Activated CD8-positive, alpha-beta T cell treated with anti-CD3 and anti-CD28 coated beads for 36 hours (primary cell): Measurements from ENCODE around the gene FREY1. TPM values are rescaled to one million over a fixed set of nuclear protein-coding genes. Genes with fewer than 3 reads are reported as not detected.

Experiments used
- ATAC-seq: fragments of 200-7000 bp; cut with Tn5 transposase; one replicate; pipeline ENCODE4 v1.10.0; 2021; ENCODE audit warnings: mild to moderate bottlenecking, moderate library complexity
- CTCF ChIA-PET: fragments of 350-600 bp; sonication (Branson Sonifier 250); formaldehyde crosslinking; loops from one replicate; lab custom pipeline; 2021; ENCODE audit warnings: antibody characterized with exemption; lab: Charles Lee
- POLR2A ChIA-PET: fragments of 350-600 bp; sonication (Branson Sonifier 250); formaldehyde crosslinking; loops from one replicate; lab custom pipeline; 2021; ENCODE audit warnings: antibody characterized with exemption; lab: Charles Lee
- DNase-seq: peaks from one replicate; pipeline ENCODE4 v3.0.0-alpha.2; 2020
- H3K27ac Mint-ChIP-seq: one replicate; pipeline ENCODE4 v1.8.0; 2021; ENCODE audit warnings: mild to moderate bottlenecking, mixed read lengths
- H3K27me3 Mint-ChIP-seq: one replicate; pipeline ENCODE4 v1.8.0; 2021; ENCODE audit warnings: mixed read lengths
- H3K36me3 Mint-ChIP-seq: one replicate; pipeline ENCODE4 v1.8.0; 2021; ENCODE audit warnings: low read depth, mixed read lengths
- H3K4me1 Mint-ChIP-seq: one replicate; pipeline ENCODE4 v1.8.0; 2021; ENCODE audit warnings: low read depth, mixed read lengths
- H3K4me3 Mint-ChIP-seq: one replicate; pipeline ENCODE4 v1.8.0; 2021; ENCODE audit warnings: mild to moderate bottlenecking, moderate library complexity, mixed read lengths
- H3K9me3 Mint-ChIP-seq: one replicate; pipeline ENCODE4 v1.8.0; 2021; ENCODE audit warnings: mixed read lengths
- CTCF ChIP-seq: fragments of 200-600 bp; IDR thresholded peaks from one replicate; pipeline ENCODE4 v1.8.0; 2022; ENCODE audit warnings: antibody characterized with exemption, mild to moderate bottlenecking
- intact Hi-C: fragments of 100-400 bp; cut with micrococcal nuclease; formaldehyde crosslinking; loops from one replicate; pipeline ENCODE4 v1.10.0; 2022
- total RNA-seq, 2 experiments: library from RNA; stranded (reverse); gene quantifications; one replicate each; pipeline ENCODE4 v1.2.3, GENCODE V29; 2021

Gene FREY1
- total RNA-seq, 2 experiments from 2014 or later, result 0.43 to 0.72 TPM

- ATAC-seq, result no peak
- intact Hi-C loops, result no loop called here
- Mint-ChIP-seq H3K36me3 (no peaks in the 10 kb centered on the region), H3K4me1 (peaks cover 3% of the 10 kb centered on the region), H3K9me3 (no peaks in the 10 kb centered on the region), H3K27me3 (peaks cover 7% of the 10 kb centered on the region), H3K27ac (no peak overlapping the region), H3K4me3 (no peak overlapping the region)
- CTCF ChIA-PET, result interaction anchor here (1.1 kb wide), 1 partner anchor 17 kb away, joined by 5 read pairs; no protein-coding TSS in a partner anchor
- TF ChIP-seq CTCF, result no peak
- DNase-seq, result no peak
- POLR2A ChIA-PET, result no interaction called here
These were observed 17.1 kb downstream of the FREY1 start for GRCh38 chr11:45889966-45890365.

GRCh38 chr11:45889555-45889954 is 17.5 kb downstream of the FREY1 start:
- Mint-ChIP-seq H3K36me3 (no peaks in the 10 kb centered on the region), H3K9me3 (no peaks in the 10 kb centered on the region), H3K4me3 (no peak overlapping the region), H3K27me3 (peaks cover 9% of the 10 kb centered on the region), H3K27ac (no peak overlapping the region), H3K4me1 (peaks cover 7% of the 10 kb centered on the region)
- TF ChIP-seq CTCF, result no peak
- ChIA-PET CTCF (interaction anchor here (1.1 kb wide), 1 partner anchor 17 kb away, joined by 5 read pairs; no protein-coding TSS in a partner anchor), POLR2A (no interaction called here)
- ATAC-seq (no peak), DNase-seq (no peak)
- intact Hi-C loops, result no loop called here

- ChIA-PET CTCF (no interaction called here), POLR2A (no interaction called here)
- ATAC-seq, result no peak
- peaks cover 9% of the 10 kb centered on the region for H3K4me1 Mint-ChIP-seq
- peaks cover 8% of the 10 kb centered on the region for H3K27me3 Mint-ChIP-seq
- H3K9me3 Mint-ChIP-seq, result no peaks in the 10 kb centered on the region
- DNase-seq, result no peak
- no peak for TF ChIP-seq CTCF
- H3K36me3 Mint-ChIP-seq, result no peaks in the 10 kb centered on the region
- intact Hi-C loops, result no loop called here
- H3K27ac Mint-ChIP-seq, result no peak overlapping the region
- H3K4me3 Mint-ChIP-seq, result no peak overlapping the region
These were observed 19.5 kb downstream of the FREY1 start for GRCh38 chr11:45887587-45887986.

GRCh38 chr11:45886816-45887520 is 20.1 kb downstream of the FREY1 start:
- ATAC-seq (no peak), DNase-seq (no peak)
- intact Hi-C loops, result no loop called here
- Mint-ChIP-seq H3K4me1 (peaks cover 9% of the 10 kb centered on the region), H3K9me3 (no peaks in the 10 kb centered on the region), H3K27me3 (peaks cover 8% of the 10 kb centered on the region), H3K4me3 (no peak overlapping the region), H3K27ac (no peak overlapping the region), H3K36me3 (no peaks in the 10 kb centered on the region)
- CTCF ChIA-PET, result no interaction called here
- TF ChIP-seq CTCF, result no peak
- POLR2A ChIA-PET, result interaction anchor here (1.1 kb wide), 1 partner anchor 10 kb away, joined by 3 read pairs; no protein-coding TSS in a partner anchor

- Mint-ChIP-seq H3K4me1 (peaks cover 9% of the 10 kb centered on the region), H3K9me3 (no peaks in the 10 kb centered on the region), H3K27ac (no peak overlapping the region), H3K27me3 (peaks cover 8% of the 10 kb centered on the region), H3K4me3 (no peak overlapping the region), H3K36me3 (no peaks in the 10 kb centered on the region)
- no peak for TF ChIP-seq CTCF
- ChIA-PET POLR2A (interaction anchor here (1.1 kb wide), 1 partner anchor 11 kb away, joined by 3 read pairs; no protein-coding TSS in a partner anchor), CTCF (no interaction called here)
- intact Hi-C loops, result no loop called here
- DNase-seq, result no peak
- ATAC-seq, result no peak
These were observed 20.9 kb downstream of the FREY1 start for GRCh38 chr11:45885921-45886721.
